H1 (cell line): ENCODE measurements around the gene NECAB3. TPM values are rescaled to one million over a fixed set of nuclear protein-coding genes. Genes with fewer than 3 reads are reported as not detected.

ENCODE experiments used
- CTCF ChIA-PET: fragments of 300-600 bp; sonication (Branson Sonifier 250); formaldehyde crosslinking; loops from one replicate; lab custom pipeline; 2021; ENCODE audit not compliant: partially characterized antibody; lab: Charles Lee
- POLR2A ChIA-PET: fragments of 300-600 bp; sonication (Branson Sonifier 250); formaldehyde crosslinking; loops from one replicate; lab custom pipeline; 2021; ENCODE audit warnings: inconsistent platforms; ENCODE audit not compliant: partially characterized antibody; lab: Charles Lee
- DNase-seq, 2 experiments: peaks; one replicate each; pipeline versions ENCODE4 v3.0.0 to v3.0.0-alpha.2; 2010 to 2022; ENCODE audit warnings: low spot score in 2 of 2, low read depth in 1 of 2, mixed read lengths in 1 of 2
- FAIRE-seq: peaks from 2 replicates; lab custom pipeline; 2011; peaks lifted over from hg19 to GRCh38; lab: Jason Lieb, UNC
- H2AFZ ChIP-seq: 2 replicates; pipeline ENCODE4 v1.8.1; 2012; ENCODE audit warnings: low read length, inconsistent platforms
- H2AK5ac ChIP-seq: 2 replicates; pipeline ENCODE4 v1.6.1; 2013; ENCODE audit warnings: low read depth, low read length
- H2BK120ac ChIP-seq: replicated peaks from 2 replicates; pipeline ENCODE3; 2013; ENCODE audit warnings: low read depth, low read length, inconsistent platforms
- H2BK12ac ChIP-seq: 2 replicates; pipeline ENCODE4 v1.6.1; 2013; ENCODE audit warnings: low read depth, low read length
- H2BK15ac ChIP-seq: 2 replicates; pipeline ENCODE4 v1.6.1; 2013; ENCODE audit warnings: low read length
- H2BK20ac ChIP-seq: 2 replicates; pipeline ENCODE4 v1.6.1; 2013; ENCODE audit warnings: low read length
- H2BK5ac ChIP-seq: 2 replicates; pipeline ENCODE4 v1.6.1; 2013; ENCODE audit warnings: low read depth, low read length
- H3K14ac ChIP-seq: 2 replicates; pipeline ENCODE4 v1.6.1; 2013; ENCODE audit warnings: inconsistent platforms; ENCODE audit not compliant: insufficient read length
- H3K18ac ChIP-seq: 2 replicates; pipeline ENCODE4 v1.6.1; 2013; ENCODE audit warnings: low read length; ENCODE audit errors: extremely low read depth
- H3K23ac ChIP-seq: 2 replicates; pipeline ENCODE4 v1.6.1; 2013; ENCODE audit warnings: inconsistent platforms; ENCODE audit not compliant: insufficient read length
- H3K23me2 ChIP-seq: 2 replicates; pipeline ENCODE4 v1.6.1; 2013; ENCODE audit warnings: low read depth, low read length
- H3K27ac ChIP-seq: 2 replicates; pipeline ENCODE4 v1.6.1; 2011; ENCODE audit warnings: low read depth, low read length, inconsistent platforms
- H3K27me3 ChIP-seq, 4 experiments: replicated peaks in 1 of 4; 1 replicate in 1 of 4; 2 replicates in 3 of 4; pipeline versions ENCODE4 v1.6.1 to v1.8.1; 2011 to 2013; ENCODE audit warnings: low read length in 3 of 4, mild to moderate bottlenecking in 3 of 4, inconsistent platforms in 2 of 4, mixed read lengths in 2 of 4, moderate library complexity in 1 of 4; ENCODE audit not compliant: control insufficient read depth in 3 of 4, insufficient read depth in 3 of 4; ENCODE audit errors: extremely low read depth in 1 of 4
- H3K36me3 ChIP-seq, 4 experiments: 2 replicates each; pipeline versions ENCODE4 v1.6.1 to v1.8.1; 2011 to 2013; ENCODE audit warnings: mild to moderate bottlenecking in 4 of 4, low read length in 3 of 4, moderate library complexity in 2 of 4, control low read depth in 1 of 4, inconsistent platforms in 1 of 4; ENCODE audit not compliant: insufficient read depth in 4 of 4, control insufficient read depth in 2 of 4
- H3K4ac ChIP-seq: replicated peaks from 2 replicates; pipeline ENCODE3; 2013; ENCODE audit warnings: low read length, low read depth, mixed read lengths, inconsistent platforms; ENCODE audit not compliant: insufficient read length
- H3K4me1 ChIP-seq, 4 experiments: replicated peaks in 1 of 4; 1 replicate in 1 of 4; 2 replicates in 3 of 4; pipeline versions ENCODE4 v1.6.1 to v1.8.1; 2011 to 2013; ENCODE audit warnings: low read length in 3 of 4, inconsistent platforms in 2 of 4, mixed read lengths in 1 of 4; ENCODE audit not compliant: insufficient read depth in 4 of 4, control insufficient read depth in 3 of 4
- H3K4me2 ChIP-seq, 2 experiments: 2 replicates each; pipeline versions ENCODE4 v1.6.1 to v1.8.1; 2011 to 2013; ENCODE audit warnings: low read depth in 2 of 2, low read length in 2 of 2, control low read depth in 1 of 2, inconsistent platforms in 1 of 2, mild to moderate bottlenecking in 1 of 2; ENCODE audit not compliant: insufficient read depth in 1 of 2
- H3K4me3 ChIP-seq, 4 experiments: fragments of 200-600, 300-600 bp in 1 of 4; sonication (generic), shearing (Covaris generic), sonication (Bioruptor Twin) in 1 of 4; 2 replicates each; pipeline versions ENCODE4 v1.5.1 to v1.8.1; 2011 to 2016; ENCODE audit warnings: low read length in 4 of 4, low read depth in 3 of 4, control low read depth in 2 of 4, inconsistent platforms in 2 of 4, mild to moderate bottlenecking in 2 of 4, mixed read lengths in 1 of 4, moderate library complexity in 1 of 4; ENCODE audit not compliant: insufficient read depth in 2 of 4; ENCODE audit errors: extremely low read depth in 1 of 4
- H3K56ac ChIP-seq: replicated peaks from 2 replicates; pipeline ENCODE3; 2013; ENCODE audit warnings: low read depth, mild to moderate bottlenecking, mixed read lengths, low read length, inconsistent platforms; ENCODE audit not compliant: insufficient read length
- H3K79me1 ChIP-seq: 2 replicates; pipeline ENCODE4 v1.6.1; 2013; ENCODE audit warnings: low read depth, low read length, control low read depth
- H3K79me2 ChIP-seq, 2 experiments: 2 replicates each; pipeline versions ENCODE4 v1.6.1 to v1.8.1; 2012 to 2013; ENCODE audit warnings: low read length in 2 of 2, mild to moderate bottlenecking in 2 of 2, inconsistent platforms in 1 of 2; ENCODE audit not compliant: insufficient read depth in 2 of 2, control insufficient read depth in 1 of 2
- H3K9ac ChIP-seq, 4 experiments: replicated peaks in 1 of 4; 1 replicate in 1 of 4; 2 replicates in 3 of 4; pipeline versions ENCODE4 v1.6.1 to v1.8.1; 2011 to 2013; ENCODE audit warnings: low read depth in 3 of 4, low read length in 3 of 4, control low read depth in 2 of 4, mild to moderate bottlenecking in 2 of 4, moderate library complexity in 2 of 4, inconsistent platforms in 1 of 4; ENCODE audit errors: extremely low read depth in 1 of 4
- H3K9me3 ChIP-seq, 2 experiments: 2 replicates each; pipeline versions ENCODE4 v1.6.1 to v1.8.1; 2012 to 2013; ENCODE audit warnings: mild to moderate bottlenecking in 2 of 2, moderate library complexity in 2 of 2, control low read depth in 1 of 2, inconsistent platforms in 1 of 2, low read depth in 1 of 2, low read length in 1 of 2, mixed read lengths in 1 of 2; ENCODE audit not compliant: insufficient read depth in 2 of 2
- H4K20me1 ChIP-seq, 2 experiments: replicated peaks in 1 of 2; 2 replicates each; pipeline versions ENCODE3 to v1.8.1; 2011 to 2013; ENCODE audit warnings: inconsistent platforms in 2 of 2, low read length in 2 of 2, mild to moderate bottlenecking in 1 of 2; ENCODE audit not compliant: insufficient read depth in 2 of 2, control insufficient read depth in 1 of 2
- H4K5ac ChIP-seq: 2 replicates; pipeline ENCODE4 v1.6.1; 2013; ENCODE audit warnings: low read length, low read depth, mixed read lengths, inconsistent platforms; ENCODE audit not compliant: insufficient read length
- H4K8ac ChIP-seq: 2 replicates; pipeline ENCODE4 v1.8.0; 2013; ENCODE audit warnings: mild to moderate bottlenecking, moderate library complexity, low read length, inconsistent platforms; ENCODE audit not compliant: insufficient read depth; ENCODE audit errors: extremely low read depth
- H4K91ac ChIP-seq: replicated peaks from 2 replicates; pipeline ENCODE3; 2013; ENCODE audit warnings: low read length, mixed read lengths, inconsistent platforms; ENCODE audit not compliant: insufficient read length
- GTF2F1 ChIP-seq: IDR thresholded peaks from 2 replicates; pipeline ENCODE4 v1.6.1; 2012; ENCODE audit warnings: low read depth, low read length, improper control_type of control experiment, borderline replicate concordance
- JUND ChIP-seq: IDR thresholded peaks from 2 replicates; pipeline ENCODE4 v1.6.1; 2011; ENCODE audit warnings: mild to moderate bottlenecking, improper control_type of control experiment, low read length
- TBP ChIP-seq: IDR thresholded peaks from 2 replicates; pipeline ENCODE4 v1.6.1; 2011; ENCODE audit warnings: low read depth, low read length, improper control_type of control experiment
- TCF12 ChIP-seq: IDR thresholded peaks from 2 replicates; pipeline ENCODE4 v1.6.1; 2011; ENCODE audit warnings: low read depth, mild to moderate bottlenecking, low read length
- WGBS, 2 experiments: shearing (Covaris generic) in 1 of 2; methylation state at CpG; one replicate each; pipeline versions ENCODE4 v1.1.6 to v1.1.7; 2013 to 2015; ENCODE audit warnings: low lambda C conversion rate in 2 of 2, mixed read lengths in 2 of 2, inconsistent platforms in 1 of 2, low coverage in 1 of 2, missing lambda C conversion rate in 1 of 2; ENCODE audit not compliant: insufficient replicate concordance in 2 of 2, insufficient coverage in 1 of 2, insufficient read length in 1 of 2; ENCODE audit errors: extremely low coverage in 1 of 2, missing lambda C conversion rate in 1 of 2; 5-methylcytosine and 5-hydroxymethylcytosine counted together
- polyA plus RNA-seq, 7 experiments: library from polyadenylated mRNA; depleted of rRNA in 3 of 7; stranded (reverse) in 5 of 7; unstranded in 2 of 7; fragments of >200 nt in 5 of 7; fragments of 200-250 nt in 2 of 7; gene quantifications; 1 replicate in 5 of 7; 2 replicates in 1 of 7; 4 replicates in 1 of 7; pipeline versions ENCODE4 v1.2.1 to v1.2.3, GENCODE V29; 2011 to 2013; ENCODE audit warnings: missing spikeins in 2 of 7, mixed read lengths in 2 of 7
- total RNA-seq: library from RNA; stranded (reverse); fragmentation: NEBNext Ultra II Directional; extraction: Animal tissue kit (Norgen Biotek cat#: 25700); gene quantifications from 2 replicates; pipeline ENCODE4 v1.2.1, GENCODE V29; 2021

Gene NECAB3
- total and polyA plus RNA-seq, 2 of the 8 experiments (the other 6 are each of a cell fraction or from before 2014, with no cell fraction given) = 20.5 to 46.2 TPM

DNA sequence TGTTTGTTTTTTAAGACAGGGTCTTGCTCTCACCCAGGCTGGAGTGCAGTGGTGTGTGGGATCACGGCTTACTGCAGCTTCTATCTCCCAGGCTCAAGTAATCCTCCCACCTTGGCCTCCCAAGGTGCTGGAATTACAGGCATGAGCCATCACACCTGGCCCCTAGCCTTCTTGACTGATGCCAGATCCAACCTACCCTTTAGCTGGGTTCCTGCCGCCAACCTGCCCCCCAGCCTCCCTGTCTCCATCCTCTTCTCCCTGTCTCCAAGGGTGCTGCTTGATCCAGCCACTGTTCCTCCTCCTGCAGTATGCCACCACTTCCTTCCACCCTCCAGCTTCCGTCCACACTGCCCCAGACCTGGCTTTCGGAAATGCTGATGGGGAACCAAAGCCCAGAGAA lies 15.3 kb downstream of the NECAB3 start:
- peaks cover 0 to 7% (median 3%) of the 10 kb centered on the region in 4 experiments; a peak in 4 of 7 replicates for H3K4me1 ChIP-seq
- H3K27ac ChIP-seq = no peak overlapping the region
- FAIRE-seq (no peak), DNase-seq (no peak)
- ChIA-PET CTCF (interaction anchor here (5.0 kb wide), 1 partner anchor 9 kb away, joined by 31 read pairs; the partner anchor contains the start of gene ACTL10), POLR2A (interaction anchor here (17.9 kb wide), 1 partner anchor 20 kb away, joined by 245 read pairs; the partner anchor contains the start of gene NECAB3)
- H3K4ac ChIP-seq = no peak overlapping the region
- no peak overlapping the region for H4K91ac ChIP-seq
- H3K23me2 ChIP-seq = peaks cover 8% of the 10 kb centered on the region; the same call in 1 of the 2 replicates
- no peak overlapping the region for H2BK15ac ChIP-seq
- H3K79me2 ChIP-seq = no peaks in the 10 kb centered on the region
- no peak overlapping the region for H4K5ac ChIP-seq
- H3K27me3 ChIP-seq = no peaks in the 10 kb centered on the region
- peaks cover 0 to 11% (median 0%) of the 10 kb centered on the region in 4 experiments; a peak in 2 of 8 replicates for H3K36me3 ChIP-seq
- no peak overlapping the region for H2BK5ac ChIP-seq
- H4K20me1 ChIP-seq = peaks cover 0 to 8% of the 10 kb centered on the region in 2 experiments
- no peak overlapping the region for H2AFZ ChIP-seq
- no peak overlapping the region for H2BK120ac ChIP-seq
- no peaks in the 10 kb centered on the region for H3K79me1 ChIP-seq
- no peaks in the 10 kb centered on the region for H3K9me3 ChIP-seq
- H3K9ac ChIP-seq = no peak overlapping the region
- H3K18ac ChIP-seq = no peak overlapping the region
- 90% methylated on average over 4 of the region's 4 CpGs; no CpG with 5 or more reads in 1 of the 2 experiments for WGBS, 2 experiments
- H3K4me2 ChIP-seq = no peak overlapping the region
- no peak overlapping the region for H2BK12ac ChIP-seq
- H3K23ac ChIP-seq = no peak overlapping the region
- no peak overlapping the region for H3K56ac ChIP-seq
- H2BK20ac ChIP-seq = no peak overlapping the region
- H4K8ac ChIP-seq = no peak overlapping the region
- H3K14ac ChIP-seq = no peak overlapping the region
- TF ChIP-seq JUND = no peak
- no peak for TF ChIP-seq GTF2F1
- no peak for TF ChIP-seq TCF12
- TF ChIP-seq TBP = no peak
- H3K4me3 ChIP-seq = no peak overlapping the region
- H2AK5ac ChIP-seq = no peak overlapping the region
